Fibroblast of skin of back (primary cell): ENCODE measurements around the gene NRF1.
"Not testable (repeated sequence)": the region's sequence is repeated elsewhere in the genome, so short reads cannot be mapped to it uniquely, and the experiment has no call there.

Experiments used
- DNase-seq: peaks from one replicate; pipeline ENCODE4 v3.0.0-alpha.2; 2013

Gene NRF1

GRCh38 chr7:129607471-129608120 is 3.9 kb upstream of the NRF1 start:
- DNase-seq, result peak; percentile 32

DNA sequence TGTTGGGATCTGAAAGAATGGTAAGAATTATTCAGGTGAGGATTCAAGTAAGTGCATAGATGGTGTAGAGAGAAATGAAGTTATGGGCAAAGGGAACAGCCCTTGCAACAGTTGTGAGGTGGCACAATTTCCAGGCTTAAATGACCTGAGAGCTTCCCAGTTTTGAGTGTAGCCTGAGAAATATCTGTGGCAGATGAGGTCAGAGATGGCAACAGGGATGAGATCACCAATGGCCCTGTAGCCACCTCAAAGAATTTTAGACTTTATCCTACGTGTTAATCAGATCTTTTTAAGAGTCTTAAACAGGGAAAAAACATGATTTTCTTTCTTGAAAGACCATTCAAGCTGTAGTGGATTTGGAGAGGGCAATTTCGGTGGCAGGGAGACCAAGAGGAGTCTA is 1.9 kb upstream of the NRF1 start:
- peak; percentile 8 for DNase-seq

DNA sequence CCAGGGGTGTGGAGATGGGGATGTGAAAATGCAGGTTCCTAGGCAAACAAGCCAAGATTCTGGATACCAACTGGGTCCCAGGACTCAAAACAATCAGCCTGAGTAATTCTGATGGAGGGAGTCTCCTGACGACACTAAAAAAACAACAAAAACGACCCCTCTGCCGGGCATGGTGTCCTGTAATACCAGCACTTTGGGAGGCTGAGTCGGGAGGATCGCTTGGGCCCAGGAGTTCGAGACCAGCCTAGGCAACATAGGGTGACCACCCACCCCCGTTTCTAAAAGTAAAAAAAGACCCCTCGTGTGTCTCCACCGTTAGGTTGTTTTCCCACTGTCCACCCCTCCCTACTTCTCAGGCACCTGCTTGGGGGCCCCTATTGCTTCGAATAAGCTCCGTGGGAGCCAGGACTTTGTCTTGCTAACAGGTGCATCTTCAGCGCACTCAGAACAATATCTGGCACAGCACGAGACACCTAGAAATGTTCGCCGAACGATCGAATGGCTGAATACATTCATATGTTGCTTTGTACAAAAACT is 743 bp upstream of the NRF1 start:
- peak; percentile 4 for DNase-seq

GRCh38 chr7:129612112-129613015 is 844 bp downstream of the NRF1 start:
- DNase-seq, result peak; percentile 29

GRCh38 chr7:129613016-129613337 is 1.5 kb downstream of the NRF1 start:
- DNase-seq, result no peak

DNA sequence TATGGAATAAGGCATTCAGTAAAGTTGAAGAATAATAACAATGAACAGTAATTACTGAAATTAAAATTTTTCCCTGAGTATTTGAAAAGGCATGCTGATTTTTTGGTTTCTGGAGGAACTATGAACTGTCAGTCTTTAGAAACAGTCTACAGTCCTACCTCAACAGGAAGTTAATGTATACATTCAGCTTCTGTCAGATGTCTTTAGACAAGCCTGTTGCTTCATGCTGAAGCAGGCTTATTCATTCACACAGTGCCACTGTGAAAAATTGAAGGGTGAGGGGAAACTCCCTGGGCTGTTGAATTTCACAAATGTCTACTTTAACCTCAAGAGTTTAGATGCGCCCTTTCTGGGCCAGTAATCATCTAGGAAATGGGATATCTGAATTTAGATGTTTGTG is 3.5 kb downstream of the NRF1 start:
- DNase-seq, result peak; percentile 17

DNA sequence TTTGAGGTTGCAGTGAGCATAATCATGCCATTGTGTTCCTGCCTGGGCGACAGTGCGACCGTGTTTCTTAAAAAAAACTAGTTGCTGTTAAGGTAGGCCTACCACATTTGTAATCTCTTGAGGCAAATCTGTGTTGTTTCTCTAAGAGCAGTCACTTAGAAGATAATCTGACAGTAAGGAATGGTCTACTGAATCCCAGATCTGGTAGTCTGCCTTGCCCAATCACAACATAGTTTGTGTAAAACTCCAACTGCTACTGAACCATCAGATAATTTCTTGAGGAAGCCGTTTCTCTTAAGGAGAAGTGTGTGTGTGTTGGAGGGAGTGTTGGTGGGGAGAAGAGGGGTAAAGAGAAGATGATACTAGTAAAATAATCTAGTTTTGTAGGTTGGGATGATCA is 5.0 kb downstream of the NRF1 start:
- no peak for DNase-seq

DNA sequence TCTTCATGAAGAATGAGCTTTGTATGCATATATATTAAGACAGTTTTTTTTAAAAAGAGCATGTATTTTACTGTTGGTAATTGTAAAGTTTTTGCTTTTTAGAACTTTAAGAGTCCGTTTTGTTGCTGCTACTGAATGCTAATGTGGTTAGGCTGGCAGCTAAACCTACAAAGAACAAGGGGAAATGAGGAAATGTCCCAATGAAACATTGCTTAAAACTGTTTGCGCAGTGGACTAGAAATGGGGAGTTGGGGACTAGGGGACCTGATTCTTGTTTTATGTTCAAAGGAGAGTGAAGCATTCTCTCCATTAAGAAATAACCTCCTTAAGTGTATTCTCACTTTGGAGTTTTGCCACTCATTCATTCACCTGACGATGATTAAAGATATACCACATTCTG is 5.7 kb downstream of the NRF1 start:
- DNase-seq, result no peak

GRCh38 chr7:129617652-129618051 is 6.1 kb downstream of the NRF1 start:
- peak; percentile 11 for DNase-seq

GRCh38 chr7:129626896-129627295 is 15.4 kb downstream of the NRF1 start:
- no peak for DNase-seq

DNA sequence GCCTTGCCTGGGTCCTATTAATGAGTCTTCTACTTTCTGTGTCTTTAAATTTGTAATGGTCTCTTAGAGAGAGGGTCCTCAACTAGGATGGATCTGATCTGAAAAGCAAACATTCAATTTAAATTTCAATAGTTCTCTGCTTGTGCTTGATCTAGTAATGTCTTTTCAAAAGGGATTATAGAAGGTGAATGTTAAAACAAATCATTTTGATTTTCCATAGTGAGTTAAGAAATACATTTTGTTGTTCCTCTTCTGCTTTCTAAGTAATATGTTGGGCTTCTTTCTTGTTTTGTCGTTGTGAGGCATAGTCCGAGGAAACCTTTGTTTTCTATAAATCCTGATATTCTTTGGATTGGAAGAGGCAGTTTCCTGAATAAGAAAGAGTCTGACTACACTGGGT is 18.8 kb downstream of the NRF1 start:
- DNase-seq, result no peak

DNA sequence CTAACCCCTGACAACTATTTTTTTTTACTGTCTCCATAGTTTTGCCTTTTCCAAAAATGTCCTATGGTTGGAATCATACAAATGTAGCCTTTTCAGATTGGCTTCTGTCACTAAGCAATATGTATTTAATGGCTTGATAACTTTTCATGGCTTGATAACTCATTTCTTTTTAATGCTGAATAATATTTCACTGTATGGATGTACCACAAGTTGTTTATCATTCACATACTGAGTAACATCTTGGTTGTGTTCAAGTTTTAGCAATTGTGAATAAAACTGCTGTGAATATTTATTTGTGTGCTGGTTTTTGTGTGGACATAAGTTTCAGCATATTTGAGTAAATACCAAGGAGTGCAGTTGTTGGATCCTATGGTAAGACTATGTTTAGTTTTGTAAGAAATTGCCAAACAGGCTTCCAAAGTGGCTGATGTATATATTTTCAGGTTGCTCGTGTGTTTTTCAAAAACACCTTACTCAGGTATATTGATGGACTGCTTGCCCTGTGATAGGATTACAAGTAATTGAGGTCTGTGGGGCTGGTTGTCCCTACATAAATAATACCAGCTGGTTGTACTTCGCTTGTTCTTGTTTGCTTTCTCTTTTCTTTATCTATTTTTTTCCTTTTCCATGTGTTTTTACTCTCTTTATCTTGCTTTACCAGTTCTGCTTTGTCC is 23.0 kb downstream of the NRF1 start:
- DNase-seq, result no peak

GRCh38 chr7:129635300-129636029 is 23.9 kb downstream of the NRF1 start:
- peak; percentile 70 for DNase-seq

- not testable (repeated sequence) for DNase-seq
Measured at GRCh38 chr7:129636030-129636550, 24.6 kb downstream of the NRF1 start.

DNA sequence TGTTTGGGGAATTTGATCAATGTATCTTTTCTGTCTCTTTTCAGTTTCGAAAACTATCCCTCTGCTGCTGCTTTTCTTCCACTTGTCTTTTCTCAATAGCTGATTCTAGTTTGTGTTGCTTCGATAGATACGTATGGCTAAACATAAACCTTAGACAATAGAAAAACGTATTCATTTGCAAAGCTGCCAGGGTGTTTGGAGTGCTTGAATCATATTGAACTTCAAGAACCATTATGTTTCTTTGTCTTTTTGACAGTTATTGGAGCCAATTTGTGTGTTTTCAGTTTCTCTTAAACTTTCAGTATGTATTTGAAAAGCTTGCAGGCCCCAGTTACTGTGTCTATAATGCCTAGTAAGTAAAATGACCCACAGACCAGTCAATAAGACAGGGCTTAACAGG is 25.1 kb downstream of the NRF1 start:
- no peak for DNase-seq

GRCh38 chr7:129640400-129640799 is 28.9 kb downstream of the NRF1 start:
- no peak for DNase-seq

DNA sequence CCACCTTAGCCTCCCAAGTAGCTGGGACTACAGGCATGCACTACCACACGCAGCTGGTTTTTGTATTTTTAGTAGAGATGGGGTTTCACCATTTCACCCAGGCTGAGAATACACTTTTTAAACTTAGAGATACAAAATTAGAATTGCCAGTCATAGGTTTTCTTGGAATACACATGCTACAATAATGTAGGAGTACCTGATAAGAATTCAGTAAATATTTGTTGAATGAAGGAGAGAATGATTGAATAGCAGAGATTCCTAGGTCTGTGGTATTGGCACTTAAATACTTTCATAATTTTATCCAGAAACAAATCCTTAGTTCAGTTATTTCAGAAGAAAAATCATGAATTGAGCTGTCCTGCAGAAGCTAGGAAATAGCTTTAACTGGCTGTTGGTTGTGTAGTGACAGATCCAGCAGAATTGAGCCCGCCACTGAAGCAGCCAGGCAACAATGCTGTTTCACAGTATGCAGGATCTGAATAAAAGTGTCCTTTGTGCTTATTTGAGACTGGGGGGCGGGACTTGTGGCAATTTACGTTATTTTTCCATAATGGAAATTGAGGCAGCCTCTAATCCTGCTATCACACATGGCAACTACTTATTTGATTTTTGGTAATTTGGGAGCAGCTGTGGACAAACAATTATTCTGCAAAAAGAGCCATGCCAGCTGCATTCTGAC is 31.5 kb downstream of the NRF1 start:
- DNase-seq, result no peak

DNA sequence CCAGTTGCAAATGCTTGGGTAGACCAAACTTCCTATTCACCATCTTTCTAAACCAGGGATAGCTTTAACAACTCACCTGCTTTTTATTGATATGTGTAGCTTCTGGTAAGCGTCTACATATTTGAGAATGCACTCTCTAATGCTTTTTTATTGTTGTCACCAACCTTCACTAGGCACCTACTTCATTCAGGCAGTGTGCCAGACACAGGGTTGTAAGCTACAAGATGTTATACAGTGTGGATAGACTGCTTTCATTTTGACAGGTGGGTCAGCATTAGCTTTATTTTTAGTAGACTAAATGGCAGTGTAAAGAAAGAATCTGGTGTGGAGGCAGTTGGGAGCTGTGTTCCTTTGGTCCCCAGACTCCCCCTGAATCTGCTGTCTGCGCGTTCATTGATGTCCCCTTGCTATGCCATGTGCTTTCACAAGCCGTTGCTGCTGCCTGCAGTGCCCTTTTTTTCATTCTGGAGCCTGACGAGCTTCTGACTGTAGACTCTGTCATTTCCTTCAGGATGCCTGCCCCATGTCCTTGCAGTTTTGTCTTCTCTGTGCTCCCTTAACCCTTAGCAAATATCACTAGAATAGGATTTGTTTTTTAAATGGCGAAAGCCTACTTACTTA is 32.1 kb downstream of the NRF1 start:
- DNase-seq, result no peak

DNA sequence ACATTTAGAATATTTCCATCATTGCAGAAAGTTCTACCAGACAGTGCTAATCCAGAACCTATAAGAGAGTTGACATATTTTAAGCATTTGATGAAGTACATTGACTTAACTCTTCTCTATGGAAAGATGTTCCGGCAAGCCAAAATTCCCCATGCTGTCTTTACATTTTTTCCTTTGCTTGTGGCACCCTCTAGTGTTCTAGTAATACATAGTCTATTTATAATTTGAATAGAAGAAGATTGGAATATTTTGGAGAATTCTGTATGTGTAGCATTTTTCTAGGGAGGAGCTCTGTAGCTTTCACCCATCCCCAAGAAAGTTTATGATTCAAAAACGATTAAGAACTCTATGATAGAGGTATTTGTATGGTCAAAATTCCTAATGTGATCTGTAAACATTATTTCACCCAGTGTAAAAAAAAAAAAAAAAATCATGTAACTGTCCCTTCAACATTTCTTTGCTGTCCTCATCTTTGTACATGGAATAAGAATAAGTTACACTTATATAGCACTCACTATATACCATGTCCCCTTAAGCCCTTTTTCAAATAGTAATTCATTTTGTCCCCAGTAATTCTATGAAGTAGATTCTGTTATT is 33.2 kb downstream of the NRF1 start:
- DNase-seq, result peak; percentile 62

DNA sequence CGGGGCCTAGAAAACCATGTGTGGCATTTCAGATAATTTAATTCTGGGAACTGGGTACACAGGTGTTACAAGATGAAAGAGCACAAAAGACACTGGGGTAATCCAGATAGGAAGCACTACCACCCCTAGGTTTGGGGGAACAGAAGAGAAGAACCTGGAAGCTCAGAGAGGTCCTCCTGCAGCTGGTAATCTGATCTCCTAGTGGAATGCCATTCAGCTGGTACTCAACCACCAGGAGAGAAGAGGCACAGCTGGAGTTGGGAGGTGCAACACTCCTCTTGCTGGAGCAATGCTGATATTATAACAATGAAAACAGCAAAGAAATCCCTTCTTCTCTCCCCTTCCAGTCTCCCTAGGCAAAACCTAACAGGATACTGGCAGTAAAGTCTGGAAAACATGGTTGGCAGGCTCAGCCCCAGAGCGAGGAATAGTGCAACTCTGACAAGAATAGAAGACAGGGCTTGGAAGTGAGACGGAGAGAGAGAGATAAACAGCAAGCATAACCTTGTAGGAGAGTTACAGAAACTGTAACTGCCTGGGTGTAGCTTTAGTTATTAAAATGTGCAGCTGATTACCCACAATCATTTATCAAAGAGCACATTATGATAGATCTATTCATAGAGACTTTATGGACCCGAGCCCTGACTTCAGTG is 35.0 kb downstream of the NRF1 start:
- DNase-seq, result no peak
